ENCODE results near the gene DOCK10.

The DOCK10 gene

GRCh38 chr2:224959556-224959955 lies 82.7 kb downstream of the DOCK10 start (continued):
- no peak for TF ChIP-seq GLIS1 (tag by site-specific recombination; IDR thresholded peaks at IDR 0.05)
- TF ChIP-seq ZNF138 (tag by site-specific recombination; IDR thresholded peaks at IDR 0.05; ENCODE audit: borderline replicate concordance) = no peak
- no peak for TF ChIP-seq MYNN (tag by site-specific recombination; IDR thresholded peaks at IDR 0.05; ENCODE audit: borderline replicate concordance)
- TF ChIP-seq ZNF335 (tag by site-specific recombination; conservative IDR thresholded peaks at IDR 0.05) = no peak
- no peak for TF ChIP-seq ZNF585B (tag by site-specific recombination; IDR thresholded peaks at IDR 0.05)

- TF ChIP-seq TRIM28 (IDR thresholded peaks at IDR 0.05; ENCODE audit: borderline replicate concordance, low read length) (no peak), SP7 (tag by site-specific recombination; IDR thresholded peaks at IDR 0.05) (no peak), ZNF354C (tag by site-specific recombination; IDR thresholded peaks at IDR 0.05; ENCODE audit: borderline replicate concordance, low read depth) (no peak), ZBTB7A (tag by site-specific recombination; IDR thresholded peaks at IDR 0.05; ENCODE audit: low read depth) (no peak), ZNF19 (tag by site-specific recombination; IDR thresholded peaks at IDR 0.05; ENCODE audit: low read depth) (no peak), AEBP2 (tag by site-specific recombination; IDR thresholded peaks at IDR 0.05; ENCODE audit: borderline replicate concordance) (no peak), ZNF148 (tag by site-specific recombination; IDR thresholded peaks at IDR 0.05; ENCODE audit: borderline replicate concordance) (no peak), ZBTB26 (tag by site-specific recombination; optimal IDR thresholded peaks at IDR 0.05) (no peak), ZBTB17 (tag by site-specific recombination; IDR thresholded peaks at IDR 0.05) (no peak), ZNF37A (tag by site-specific recombination; IDR thresholded peaks at IDR 0.05) (no peak)
- H3K9me3 ChIP-seq (ENCODE audit: control insufficient read depth, insufficient read depth, low read depth, low read length) = no peaks in the 10 kb centered on the region
- H3K36me3 ChIP-seq (ENCODE audit: control insufficient read depth in 2 of 2, insufficient read depth in 1 of 2, low read length in 2 of 2) = no peaks in the 10 kb centered on the region
- no peaks in the 10 kb centered on the region for H3K4me1 ChIP-seq (ENCODE audit: control insufficient read depth, insufficient read depth, low read length)
- ChIA-PET CTCF (no interaction called here), POLR2A (no interaction called here)
- H3K4me3 ChIP-seq (ENCODE audit: low read depth, low read length) = no peak overlapping the region
- H3K27ac ChIP-seq (ENCODE audit: extremely low read depth, low read depth, low read length) = no peak overlapping the region
Observed at GRCh38 chr2:224958873-224959272, 83.4 kb downstream of the DOCK10 start.

- TF ChIP-seq WT1 (tag by site-specific recombination; IDR thresholded peaks at IDR 0.05) = no peak
- no peak for TF ChIP-seq ZNF521 (tag by site-specific recombination; IDR thresholded peaks at IDR 0.05)
- TF ChIP-seq PRDM1 (tag by site-specific recombination; IDR thresholded peaks at IDR 0.05) = no peak
- no peak for TF ChIP-seq MZF1 (tag by site-specific recombination; IDR thresholded peaks at IDR 0.05; ENCODE audit: borderline replicate concordance)
- no peak for TF ChIP-seq GLI2 (tag by site-specific recombination; IDR thresholded peaks at IDR 0.05; ENCODE audit: borderline replicate concordance, low read depth)
- Histone ChIP-seq H3K36me3 (ENCODE audit: control insufficient read depth in 2 of 2, insufficient read depth in 1 of 2, low read length in 2 of 2) (no peaks in the 10 kb centered on the region), H3K9me3 (ENCODE audit: control insufficient read depth, insufficient read depth, low read depth, low read length) (no peaks in the 10 kb centered on the region), H3K4me3 (ENCODE audit: low read depth, low read length) (no peak overlapping the region), H3K4me1 (ENCODE audit: control insufficient read depth, insufficient read depth, low read length) (no peaks in the 10 kb centered on the region), H3K27ac (ENCODE audit: extremely low read depth, low read depth, low read length) (no peak overlapping the region)
- ChIA-PET CTCF (interaction anchor here (1.3 kb wide), 1 partner anchor 9 kb away, joined by 3 read pairs; no protein-coding TSS in a partner anchor), POLR2A (no interaction called here)
Observed at GRCh38 chr2:224958462-224958857, 83.8 kb downstream of the DOCK10 start.
